PFSK-1 (cell line): ENCODE measurements around the gene MARCHF10.

ENCODE experiments used
- FOXP2 ChIP-seq: optimal IDR thresholded peaks from 2 replicates; pipeline ENCODE3; 2011; ENCODE audit warnings: borderline replicate concordance, control low read depth, inconsistent platforms; ENCODE audit not compliant: insufficient read depth; ENCODE audit errors: extremely low read length, extremely low read depth
- POLR2AphosphoS5 ChIP-seq: IDR thresholded peaks from 2 replicates; pipeline ENCODE4 v1.6.1; 2012; ENCODE audit warnings: low read depth, mild to moderate bottlenecking, control low read depth, low read length, moderate library complexity
- REST ChIP-seq, 2 experiments: IDR thresholded peaks; 2 replicates each; pipeline versions ENCODE4 v1.6.1 to v1.8.0; 2011 to 2012; ENCODE audit warnings: low read depth in 2 of 2, low read length in 2 of 2, control low read depth in 1 of 2, inconsistent platforms in 1 of 2, mild to moderate bottlenecking in 1 of 2, moderate library complexity in 1 of 2; ENCODE audit not compliant: insufficient read depth in 1 of 2
- SIN3A ChIP-seq: IDR thresholded peaks from 2 replicates; pipeline ENCODE4 v1.6.1; 2012; ENCODE audit warnings: mild to moderate bottlenecking, low read length, moderate library complexity, borderline replicate concordance; ENCODE audit not compliant: insufficient read depth
- TAF1 ChIP-seq: IDR thresholded peaks from 2 replicates; pipeline ENCODE4 v1.6.1; 2012; ENCODE audit warnings: low read length, control low read depth, borderline replicate concordance; ENCODE audit not compliant: insufficient read depth

The MARCHF10 gene

GRCh38 chr17:62704381-62704971, 103.6 kb downstream of the MARCHF10 start:
- TF ChIP-seq FOXP2 (no peak), TAF1 (no peak), POLR2AphosphoS5 (no peak), REST (IDR thresholded peaks at IDR 0.05; ENCODE audit: insufficient read depth in 1 of 2, low read depth in 2 of 2, low read length in 2 of 2) (no peak), SIN3A (0 out of 2 replicates have a peak, but pooled peaks have one; percentile 47)

- TF ChIP-seq POLR2AphosphoS5 = no peak
- 0 out of 4 replicates have a peak, but pooled peaks of 1 of the 2 experiments have one; percentile 20 for TF ChIP-seq REST (IDR thresholded peaks at IDR 0.05; ENCODE audit: insufficient read depth in 1 of 2, low read depth in 2 of 2, low read length in 2 of 2)
- TF ChIP-seq SIN3A = no peak
- no peak for TF ChIP-seq TAF1
- peak; percentile 47 for TF ChIP-seq FOXP2
Measured at GRCh38 chr17:62703776-62704380, 104.2 kb downstream of the MARCHF10 start.

GRCh38 chr17:62703261-62703775, 104.8 kb downstream of the MARCHF10 start:
- TF ChIP-seq REST (IDR thresholded peaks at IDR 0.05; ENCODE audit: insufficient read depth in 1 of 2, low read depth in 2 of 2, low read length in 2 of 2) (no peak), SIN3A (no peak), POLR2AphosphoS5 (no peak), TAF1 (no peak), FOXP2 (no peak)

- no peak for TF ChIP-seq REST (IDR thresholded peaks at IDR 0.05; ENCODE audit: insufficient read depth in 1 of 2, low read depth in 2 of 2, low read length in 2 of 2)
- TF ChIP-seq POLR2AphosphoS5 = no peak
- no peak for TF ChIP-seq FOXP2
- TF ChIP-seq SIN3A = no peak
- no peak for TF ChIP-seq TAF1
Measured at GRCh38 chr17:62702746-62703260, 105.3 kb downstream of the MARCHF10 start.
